GM23338 (cell line): ENCODE data around the gene RIPK1. TPM values are rescaled to one million over a fixed set of nuclear protein-coding genes. Genes with fewer than 3 reads are reported as not detected.

Experiments used
- ATAC-seq: fragments of 200-7000 bp; cut with Tn5 transposase; 3 replicates; pipeline ENCODE4 v1.9.1; 2020
- DNase-seq: peaks from one replicate; pipeline ENCODE4 v3.0.0-alpha.2; 2015; ENCODE audit warnings: low spot score
- H2AFZ ChIP-seq: fragments of 200-600 bp; sonication (generic); 2 replicates; pipeline ENCODE4 v1.8.0; 2016; ENCODE audit warnings: antibody characterized with exemption, mild to moderate bottlenecking, moderate library complexity
- H3F3A ChIP-seq: fragments of 200-600 bp; sonication (generic); replicated peaks from 2 replicates; pipeline ENCODE4 v1.8.0; 2017; ENCODE audit warnings: antibody characterized with exemption, mixed run types, low read depth
- H3K27ac ChIP-seq: fragments of 200-600 bp; sonication (generic); 2 replicates; pipeline ENCODE4 v1.6.1; 2016; ENCODE audit warnings: low read depth
- H3K27me3 ChIP-seq: fragments of 200-600 bp; sonication (generic); 2 replicates; pipeline ENCODE4 v1.8.0; 2016; ENCODE audit warnings: mild to moderate bottlenecking, mixed run types, moderate library complexity; ENCODE audit not compliant: insufficient read depth
- H3K36me3 ChIP-seq: fragments of 200-600 bp; sonication (generic); 2 replicates; pipeline ENCODE4 v1.8.0; 2016; ENCODE audit warnings: mild to moderate bottlenecking; ENCODE audit not compliant: insufficient read depth
- H3K4me1 ChIP-seq: fragments of 200-600 bp; sonication (generic); 2 replicates; pipeline ENCODE4 v1.8.0; 2016; ENCODE audit warnings: mild to moderate bottlenecking, moderate library complexity; ENCODE audit not compliant: insufficient read depth
- H3K4me2 ChIP-seq: fragments of 200-600 bp; sonication (generic); 2 replicates; pipeline ENCODE4 v1.7.1; 2017; ENCODE audit warnings: mixed run types
- H3K4me3 ChIP-seq: fragments of 200-600 bp; sonication (generic); 2 replicates; pipeline ENCODE4 v1.6.1; 2016; ENCODE audit warnings: mixed run types
- H3K79me2 ChIP-seq: fragments of 200-600 bp; sonication (generic); replicated peaks from 2 replicates; pipeline ENCODE4 v1.8.0; 2017; ENCODE audit warnings: mild to moderate bottlenecking; ENCODE audit not compliant: insufficient read depth
- H3K9me2 ChIP-seq: fragments of 200-600 bp; sonication (generic); 2 replicates; pipeline ENCODE4 v1.8.0; 2017; ENCODE audit not compliant: insufficient read depth
- H4K20me1 ChIP-seq: fragments of 200-600 bp; sonication (generic); replicated peaks from 2 replicates; pipeline ENCODE4 v1.8.0; 2017; ENCODE audit warnings: mild to moderate bottlenecking; ENCODE audit not compliant: insufficient read depth
- H3K27ac Mint-ChIP-seq: 2 replicates; pipeline ENCODE4 v1.8.0; 2020; ENCODE audit warnings: inconsistent platforms, mild to moderate bottlenecking, moderate library complexity, mixed read lengths
- H3K27me3 Mint-ChIP-seq: 3 replicates; pipeline ENCODE4 v1.8.0; 2022; ENCODE audit warnings: low read depth, mild to moderate bottlenecking, moderate library complexity, mixed read lengths, inconsistent platforms; ENCODE audit not compliant: insufficient read depth, poor library complexity
- H3K36me3 Mint-ChIP-seq: 3 replicates; pipeline ENCODE4 v1.8.0; 2021; ENCODE audit warnings: low read depth, mild to moderate bottlenecking, inconsistent platforms, moderate library complexity, mixed read lengths
- H3K4me1 Mint-ChIP-seq: 3 replicates; pipeline ENCODE4 v1.8.0; 2020; ENCODE audit warnings: mild to moderate bottlenecking, inconsistent platforms, mixed read lengths
- H3K4me3 Mint-ChIP-seq: 3 replicates; pipeline ENCODE4 v1.8.0; 2021; ENCODE audit warnings: moderate library complexity, mild to moderate bottlenecking, inconsistent platforms, mixed read lengths
- H3K9me3 Mint-ChIP-seq: 3 replicates; pipeline ENCODE4 v1.8.0; 2020; ENCODE audit warnings: moderate library complexity, mild to moderate bottlenecking, inconsistent platforms, mixed read lengths
- CREB1 ChIP-seq: fragments of 250-450 bp; sonication (Bioruptor Pico); IDR thresholded peaks from 2 replicates; pipeline ENCODE4 v1.5.0; 2020; ENCODE audit warnings: low read depth, mild to moderate bottlenecking, moderate library complexity
- EZH2 ChIP-seq: fragments of 200-600 bp; sonication (generic); IDR thresholded peaks from one replicate; pipeline ENCODE4 v1.8.0; 2017; ENCODE audit warnings: antibody characterized with exemption, mild to moderate bottlenecking, low read depth; ENCODE audit not compliant: unreplicated experiment
- EZH2phosphoT487 ChIP-seq: fragments of 200-600 bp; sonication (generic); IDR thresholded peaks from one replicate; pipeline ENCODE4 v1.8.1; 2018; ENCODE audit warnings: antibody characterized with exemption; ENCODE audit not compliant: unreplicated experiment
- JUNB ChIP-seq: IDR thresholded peaks from one replicate; pipeline ENCODE4 v1.6.1; 2016; ENCODE audit warnings: antibody characterized with exemption; ENCODE audit not compliant: unreplicated experiment
- NANOG ChIP-seq: IDR thresholded peaks from 2 replicates; pipeline ENCODE4 v1.6.1; 2016; ENCODE audit warnings: antibody characterized with exemption, borderline replicate concordance
- POLR2AphosphoS5 ChIP-seq: IDR thresholded peaks from 2 replicates; pipeline ENCODE4 v1.6.1; 2016; ENCODE audit warnings: antibody characterized with exemption, low read depth
- REST ChIP-seq: IDR thresholded peaks from one replicate; pipeline ENCODE4 v1.6.1; 2018; ENCODE audit warnings: antibody characterized with exemption; ENCODE audit not compliant: unreplicated experiment
- STAT1 ChIP-seq: IDR thresholded peaks from one replicate; pipeline ENCODE4 v1.6.1; 2016; ENCODE audit warnings: antibody characterized with exemption; ENCODE audit not compliant: unreplicated experiment
- ZNF114 ChIP-seq: fragments of 250-450 bp; sonication (Bioruptor Pico); IDR thresholded peaks from 2 replicates; pipeline ENCODE4 v1.5.0; 2020; ENCODE audit warnings: mild to moderate bottlenecking, moderate library complexity
- ZNF331 ChIP-seq: fragments of 250-450 bp; sonication (Bioruptor Pico); IDR thresholded peaks from 2 replicates; pipeline ENCODE4 v1.5.0; 2020; ENCODE audit warnings: low read depth, mild to moderate bottlenecking, moderate library complexity
- polyA plus RNA-seq: library from polyadenylated mRNA; unstranded; fragments of >200 nt; fragmentation: Nextera tagmentation; extraction: Ambion mirVana; gene quantifications from 2 replicates; pipeline ENCODE4 v1.2.1, GENCODE V29; 2016
- total RNA-seq: library from RNA; depleted of rRNA; stranded (reverse); fragments of >200 nt; shearing (Covaris generic); gene quantifications from 2 replicates; pipeline ENCODE4 v1.2.3, GENCODE V29; 2014
- TF ChIP-seq, protein P1 (sequence below): IDR thresholded peaks from 2 replicates; pipeline ENCODE4 v1.6.1; 2016; ENCODE audit warnings: antibody characterized with exemption
- TF ChIP-seq, protein P2 (sequence below), 2 experiments: fragments of 200-600 bp in 1 of 2; sonication (generic) in 1 of 2; conservative IDR thresholded peaks; 2 replicates each; pipeline versions ENCODE4 v1.5.1 to v1.6.1; 2016 to 2017; ENCODE audit warnings: antibody characterized with exemption in 2 of 2, low read depth in 2 of 2, mild to moderate bottlenecking in 2 of 2, moderate library complexity in 1 of 2
- TF ChIP-seq, protein P3 (sequence below): fragments of 250-450 bp; sonication (Bioruptor Pico); IDR thresholded peaks from 2 replicates; pipeline ENCODE4 v1.5.0; 2020; ENCODE audit warnings: mild to moderate bottlenecking, moderate library complexity

RIPK1 gene
- total and polyA plus RNA-seq, 2 experiments from 2014 or later = 5.7 to 19.4 TPM

GRCh38 chr6:3136292-3137011 lies 68.2 kb downstream of the RIPK1 start:
- no peaks in the 10 kb centered on the region for H3K9me2 ChIP-seq
- H3K36me3 ChIP-seq = peaks cover 23% of the 10 kb centered on the region
- no peak for DNase-seq
- Mint-ChIP-seq H3K4me1 (peaks cover 14% of the 10 kb centered on the region), H3K9me3 (no peaks in the 10 kb centered on the region), H3K4me3 (no peak overlapping the region; the same call in 2 of the 3 replicates), H3K36me3 (peaks cover 85% of the 10 kb centered on the region), H3K27me3 (no peaks in the 10 kb centered on the region), H3K27ac (peak overlapping the region; percentile 57)
- no peak overlapping the region for H2AFZ ChIP-seq
- no peaks in the 10 kb centered on the region; the same call in 1 of the 2 replicates for H4K20me1 ChIP-seq
- H3K4me3 ChIP-seq = no peak overlapping the region
- ATAC-seq = no peak
- H3K4me1 ChIP-seq = peaks cover 14% of the 10 kb centered on the region
- no peaks in the 10 kb centered on the region for H3K27me3 ChIP-seq
- H3K27ac ChIP-seq = peak overlapping the region; percentile 39
- 0 out of 2 replicates have a peak overlapping the region, but pooled peaks have one; percentile 38 for H3K4me2 ChIP-seq
- H3K79me2 ChIP-seq = no peaks in the 10 kb centered on the region
- TF ChIP-seq ZNF114 (CRISPR knock-in tag) = no peak
- TF ChIP-seq NANOG = no peak
- TF ChIP-seq, protein P1, sequence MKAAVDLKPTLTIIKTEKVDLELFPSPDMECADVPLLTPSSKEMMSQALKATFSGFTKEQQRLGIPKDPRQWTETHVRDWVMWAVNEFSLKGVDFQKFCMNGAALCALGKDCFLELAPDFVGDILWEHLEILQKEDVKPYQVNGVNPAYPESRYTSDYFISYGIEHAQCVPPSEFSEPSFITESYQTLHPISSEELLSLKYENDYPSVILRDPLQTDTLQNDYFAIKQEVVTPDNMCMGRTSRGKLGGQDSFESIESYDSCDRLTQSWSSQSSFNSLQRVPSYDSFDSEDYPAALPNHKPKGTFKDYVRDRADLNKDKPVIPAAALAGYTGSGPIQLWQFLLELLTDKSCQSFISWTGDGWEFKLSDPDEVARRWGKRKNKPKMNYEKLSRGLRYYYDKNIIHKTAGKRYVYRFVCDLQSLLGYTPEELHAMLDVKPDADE = no peak
- no peak for TF ChIP-seq EZH2phosphoT487
- no peak for TF ChIP-seq JUNB
- no peak for TF ChIP-seq CREB1
- TF ChIP-seq, protein P2, sequence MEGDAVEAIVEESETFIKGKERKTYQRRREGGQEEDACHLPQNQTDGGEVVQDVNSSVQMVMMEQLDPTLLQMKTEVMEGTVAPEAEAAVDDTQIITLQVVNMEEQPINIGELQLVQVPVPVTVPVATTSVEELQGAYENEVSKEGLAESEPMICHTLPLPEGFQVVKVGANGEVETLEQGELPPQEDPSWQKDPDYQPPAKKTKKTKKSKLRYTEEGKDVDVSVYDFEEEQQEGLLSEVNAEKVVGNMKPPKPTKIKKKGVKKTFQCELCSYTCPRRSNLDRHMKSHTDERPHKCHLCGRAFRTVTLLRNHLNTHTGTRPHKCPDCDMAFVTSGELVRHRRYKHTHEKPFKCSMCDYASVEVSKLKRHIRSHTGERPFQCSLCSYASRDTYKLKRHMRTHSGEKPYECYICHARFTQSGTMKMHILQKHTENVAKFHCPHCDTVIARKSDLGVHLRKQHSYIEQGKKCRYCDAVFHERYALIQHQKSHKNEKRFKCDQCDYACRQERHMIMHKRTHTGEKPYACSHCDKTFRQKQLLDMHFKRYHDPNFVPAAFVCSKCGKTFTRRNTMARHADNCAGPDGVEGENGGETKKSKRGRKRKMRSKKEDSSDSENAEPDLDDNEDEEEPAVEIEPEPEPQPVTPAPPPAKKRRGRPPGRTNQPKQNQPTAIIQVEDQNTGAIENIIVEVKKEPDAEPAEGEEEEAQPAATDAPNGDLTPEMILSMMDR (conservative IDR thresholded peaks at IDR 0.05; ENCODE audit: low read depth in 2 of 2) = no peak
- no peak for TF ChIP-seq EZH2
- no peak for TF ChIP-seq POLR2AphosphoS5
- TF ChIP-seq REST = no peak
- no peak for TF ChIP-seq ZNF331 (CRISPR knock-in tag)
- TF ChIP-seq STAT1 = no peak
- TF ChIP-seq, protein P3, sequence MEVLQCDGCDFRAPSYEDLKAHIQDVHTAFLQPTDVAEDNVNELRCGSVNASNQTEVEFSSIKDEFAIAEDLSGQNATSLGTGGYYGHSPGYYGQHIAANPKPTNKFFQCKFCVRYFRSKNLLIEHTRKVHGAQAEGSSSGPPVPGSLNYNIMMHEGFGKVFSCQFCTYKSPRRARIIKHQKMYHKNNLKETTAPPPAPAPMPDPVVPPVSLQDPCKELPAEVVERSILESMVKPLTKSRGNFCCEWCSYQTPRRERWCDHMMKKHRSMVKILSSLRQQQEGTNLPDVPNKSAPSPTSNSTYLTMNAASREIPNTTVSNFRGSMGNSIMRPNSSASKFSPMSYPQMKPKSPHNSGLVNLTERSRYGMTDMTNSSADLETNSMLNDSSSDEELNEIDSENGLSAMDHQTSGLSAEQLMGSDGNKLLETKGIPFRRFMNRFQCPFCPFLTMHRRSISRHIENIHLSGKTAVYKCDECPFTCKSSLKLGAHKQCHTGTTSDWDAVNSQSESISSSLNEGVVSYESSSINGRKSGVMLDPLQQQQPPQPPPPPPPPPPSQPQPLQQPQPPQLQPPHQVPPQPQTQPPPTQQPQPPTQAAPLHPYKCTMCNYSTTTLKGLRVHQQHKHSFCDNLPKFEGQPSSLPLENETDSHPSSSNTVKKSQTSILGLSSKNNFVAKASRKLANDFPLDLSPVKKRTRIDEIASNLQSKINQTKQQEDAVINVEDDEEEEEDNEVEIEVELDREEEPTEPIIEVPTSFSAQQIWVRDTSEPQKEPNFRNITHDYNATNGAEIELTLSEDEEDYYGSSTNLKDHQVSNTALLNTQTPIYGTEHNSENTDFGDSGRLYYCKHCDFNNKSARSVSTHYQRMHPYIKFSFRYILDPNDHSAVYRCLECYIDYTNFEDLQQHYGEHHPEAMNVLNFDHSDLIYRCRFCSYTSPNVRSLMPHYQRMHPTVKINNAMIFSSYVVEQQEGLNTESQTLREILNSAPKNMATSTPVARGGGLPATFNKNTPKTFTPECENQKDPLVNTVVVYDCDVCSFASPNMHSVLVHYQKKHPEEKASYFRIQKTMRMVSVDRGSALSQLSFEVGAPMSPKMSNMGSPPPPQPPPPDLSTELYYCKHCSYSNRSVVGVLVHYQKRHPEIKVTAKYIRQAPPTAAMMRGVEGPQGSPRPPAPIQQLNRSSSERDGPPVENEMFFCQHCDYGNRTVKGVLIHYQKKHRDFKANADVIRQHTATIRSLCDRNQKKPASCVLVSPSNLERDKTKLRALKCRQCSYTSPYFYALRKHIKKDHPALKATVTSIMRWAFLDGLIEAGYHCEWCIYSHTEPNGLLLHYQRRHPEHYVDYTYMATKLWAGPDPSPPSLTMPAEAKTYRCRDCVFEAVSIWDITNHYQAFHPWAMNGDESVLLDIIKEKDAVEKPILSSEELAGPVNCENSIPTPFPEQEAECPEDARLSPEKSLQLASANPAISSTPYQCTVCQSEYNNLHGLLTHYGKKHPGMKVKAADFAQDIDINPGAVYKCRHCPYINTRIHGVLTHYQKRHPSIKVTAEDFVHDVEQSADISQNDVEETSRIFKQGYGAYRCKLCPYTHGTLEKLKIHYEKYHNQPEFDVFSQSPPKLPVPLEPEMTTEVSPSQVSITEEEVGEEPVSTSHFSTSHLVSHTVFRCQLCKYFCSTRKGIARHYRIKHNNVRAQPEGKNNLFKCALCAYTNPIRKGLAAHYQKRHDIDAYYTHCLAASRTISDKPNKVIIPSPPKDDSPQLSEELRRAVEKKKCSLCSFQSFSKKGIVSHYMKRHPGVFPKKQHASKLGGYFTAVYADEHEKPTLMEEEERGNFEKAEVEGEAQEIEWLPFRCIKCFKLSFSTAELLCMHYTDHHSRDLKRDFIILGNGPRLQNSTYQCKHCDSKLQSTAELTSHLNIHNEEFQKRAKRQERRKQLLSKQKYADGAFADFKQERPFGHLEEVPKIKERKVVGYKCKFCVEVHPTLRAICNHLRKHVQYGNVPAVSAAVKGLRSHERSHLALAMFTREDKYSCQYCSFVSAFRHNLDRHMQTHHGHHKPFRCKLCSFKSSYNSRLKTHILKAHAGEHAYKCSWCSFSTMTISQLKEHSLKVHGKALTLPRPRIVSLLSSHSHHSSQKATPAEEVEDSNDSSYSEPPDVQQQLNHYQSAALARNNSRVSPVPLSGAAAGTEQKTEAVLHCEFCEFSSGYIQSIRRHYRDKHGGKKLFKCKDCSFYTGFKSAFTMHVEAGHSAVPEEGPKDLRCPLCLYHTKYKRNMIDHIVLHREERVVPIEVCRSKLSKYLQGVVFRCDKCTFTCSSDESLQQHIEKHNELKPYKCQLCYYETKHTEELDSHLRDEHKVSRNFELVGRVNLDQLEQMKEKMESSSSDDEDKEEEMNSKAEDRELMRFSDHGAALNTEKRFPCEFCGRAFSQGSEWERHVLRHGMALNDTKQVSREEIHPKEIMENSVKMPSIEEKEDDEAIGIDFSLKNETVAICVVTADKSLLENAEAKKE (CRISPR knock-in tag) = no peak
- peaks cover 13% of the 10 kb centered on the region; the same call in 1 of the 2 replicates for H3F3A ChIP-seq
